Right lobe of liver (tissue), 6 donors: Measurements from ENCODE around the gene NTN4. TPM values are rescaled to one million over a fixed set of nuclear protein-coding genes. Genes with fewer than 3 reads are reported as not detected.

Experiments
- ATAC-seq, 4 donors: fragments of 200-7000 bp; cut with Tn5 transposase; one replicate each; pipeline ENCODE4 v1.9.1; 2020; ENCODE audit warnings: mild to moderate bottlenecking in 4 of 4, moderate library complexity in 4 of 4
- DNase-seq, 3 donors: peaks; one replicate each; pipeline ENCODE4 v3.0.0-alpha.2; 2020
- H3K27ac ChIP-seq, 3 donors: fragments of 200-600 bp; one replicate each; pipeline ENCODE4 v1.8.0; 2022
- H3K27me3 ChIP-seq, 2 donors: fragments of 200-600 bp; one replicate each; pipeline ENCODE4 v1.8.0; 2022
- H3K36me3 ChIP-seq, 4 donors: fragments of 200-600 bp; sonication (generic) in 1 of 4; one replicate each; pipeline versions ENCODE4 v1.5.1 to v1.8.0; 2017 to 2022; ENCODE audit warnings: control low read depth in 1 of 4
- H3K4me1 ChIP-seq, 4 donors: fragments of 200-600 bp; sonication (generic) in 1 of 4; one replicate each; pipeline versions ENCODE4 v1.5.1 to v1.8.0; 2017 to 2022; ENCODE audit warnings: control low read depth in 1 of 4
- H3K4me3 ChIP-seq, 3 donors: fragments of 200-600 bp; one replicate each; pipeline ENCODE4 v1.8.0; 2022
- H3K9me3 ChIP-seq, 4 donors: fragments of 200-600 bp; sonication (generic) in 1 of 4; one replicate each; pipeline versions ENCODE4 v1.5.1 to v1.8.0; 2017 to 2022; ENCODE audit warnings: control low read depth in 1 of 4
- CTCF ChIP-seq, 4 donors: fragments of 200-600 bp in 3 of 4; fragments of 450-650 bp in 1 of 4; IDR thresholded peaks; one replicate each; pipeline versions ENCODE4 v1.5.1 to v1.8.0; 2016 to 2022; ENCODE audit warnings: antibody characterized with exemption in 4 of 4, mild to moderate bottlenecking in 2 of 4
- POLR2A ChIP-seq: fragments of 450-650 bp; IDR thresholded peaks from one replicate; pipeline ENCODE4 v1.6.1; 2017; ENCODE audit warnings: antibody characterized with exemption, mild to moderate bottlenecking
- WGBS: methylation state at CpG from one replicate; pipeline ENCODE4 v1.1.6; 2018; ENCODE audit warnings: low coverage, low lambda C conversion rate; ENCODE audit not compliant: insufficient coverage; ENCODE audit errors: missing lambda C conversion rate; 5-methylcytosine and 5-hydroxymethylcytosine counted together
- intact Hi-C, 2 donors: fragments of 100-400 bp; cut with DNase I; formaldehyde crosslinking; loops; one replicate each; pipeline versions ENCODE4 v1.11.2 to v1.14.1; 2022
- total RNA-seq, 6 experiments: library from RNA; depleted of rRNA in 2 of 6; stranded (reverse); fragments of >200 nt in 2 of 6; fragmentation: NEBNext Ultra II Directional in 3 of 6; extraction: Animal tissue kit (Norgen Biotek cat#: 25700) in 3 of 6; gene quantifications; one replicate each; pipeline versions ENCODE4 v1.1.0 to v1.2.4, GENCODE V29; 2016 to 2023
- donor health status: DM: no; HTN: yes; CAD: no.
- donor health status: DM: no; HTN: no; CAD: no.
- donor health status: DM: no; HTN: no; CAD: no.
- donor health status: DM: no; HTN: yes; CAD: no.
- donor health status: DM: no; HTN: yes; CAD: no.

NTN4 gene
- total RNA-seq, 6 experiments from 2014 or later: 14.7 to 28.7 (median 18.9) TPM

- peak in 1 of 4 donors; percentile 49 for ATAC-seq
- intact Hi-C loops: no loop called here
- no peak overlapping the region for H3K27ac ChIP-seq
Observed at GRCh38 chr12:95836185-95836609, 45.6 kb upstream of the NTN4 start.

GRCh38 chr12:95834572-95834971, 44.0 kb upstream of the NTN4 start:
- no peaks in the 10 kb centered on the region for H3K27me3 ChIP-seq
- TF ChIP-seq CTCF (IDR thresholded peaks at IDR 0.05) (no peak), POLR2A (no peak)
- H3K27ac ChIP-seq: no peak overlapping the region
- 75% methylated on average over 1 of the region's 1 CpG for WGBS
- H3K36me3 ChIP-seq: no peaks in the 10 kb centered on the region
- intact Hi-C loops: no loop called here
- H3K4me1 ChIP-seq: peaks cover 0 to 25% (median 0%) of the 10 kb centered on the region in 4 donors
- ATAC-seq (no peak), DNase-seq (no peak)
- no peak overlapping the region for H3K4me3 ChIP-seq
- H3K9me3 ChIP-seq: no peaks in the 10 kb centered on the region

More at GRCh38 chr12:95836185-95836609, 45.6 kb upstream of the NTN4 start:
- no peaks in the 10 kb centered on the region for H3K9me3 ChIP-seq
- H3K4me1 ChIP-seq: peaks cover 0 to 21% (median 0%) of the 10 kb centered on the region in 4 donors
- H3K36me3 ChIP-seq: no peaks in the 10 kb centered on the region
- no peak overlapping the region for H3K4me3 ChIP-seq
- no peak for DNase-seq
- H3K27me3 ChIP-seq: no peaks in the 10 kb centered on the region
- 19% methylated on average over 3 of the region's 3 CpGs for WGBS
- TF ChIP-seq POLR2A (no peak), CTCF (IDR thresholded peaks at IDR 0.05) (no peak)

GRCh38 chr12:95830335-95831089, 39.9 kb upstream of the NTN4 start:
- H3K4me3 ChIP-seq: no peak overlapping the region
- 68% methylated on average over 2 of the region's 2 CpGs for WGBS
- H3K9me3 ChIP-seq: no peaks in the 10 kb centered on the region
- intact Hi-C loops: no loop called here
- H3K27me3 ChIP-seq: no peaks in the 10 kb centered on the region
- H3K27ac ChIP-seq: peak overlapping the region in 1 of 3 donors; percentile 63
- H3K36me3 ChIP-seq: no peaks in the 10 kb centered on the region
- peaks cover 0 to 15% (median 6%) of the 10 kb centered on the region in 4 donors for H3K4me1 ChIP-seq
- DNase-seq: no peak
- ATAC-seq: peak in 1 of 4 donors; percentile 13
- TF ChIP-seq POLR2A (no peak), CTCF (IDR thresholded peaks at IDR 0.05) (no peak)

- Histone ChIP-seq H3K27ac (peak overlapping the region; percentile 24 to 71 (median 63)), H3K4me3 (no peak overlapping the region), H3K36me3 (no peaks in the 10 kb centered on the region), H3K27me3 (no peaks in the 10 kb centered on the region), H3K9me3 (no peaks in the 10 kb centered on the region), H3K4me1 (peaks cover 0 to 15% (median 6%) of the 10 kb centered on the region in 4 donors)
- TF ChIP-seq CTCF (IDR thresholded peaks at IDR 0.05) (no peak), POLR2A (no peak)
- ATAC-seq: peak; percentile 76 to 96 (median 89)
- intact Hi-C loops: no loop called here
- no peak for DNase-seq
Observed at GRCh38 chr12:95829395-95829794, 38.8 kb upstream of the NTN4 start.
